ENCODE results near the gene ZFYVE28.

GRCh38 chr4:2386717-2387116 lies 31.7 kb downstream of the ZFYVE28 start:
- TF ChIP-seq CTCF (IDR thresholded peaks at IDR 0.05; ENCODE audit: insufficient read depth, low read length, poor library complexity, severe bottlenecking) (no peak), EZH2phosphoT487 (conservative IDR thresholded peaks at IDR 0.05; ENCODE audit: low read length) (no peak)

All from SU-DHL-6 (cell line).